Measurements from ENCODE around the gene PARP9.
A peak's percentile ranks its signal among the peaks of the same experiment; 100 is the strongest.
"Not testable (repeated sequence)": the region's sequence is repeated elsewhere in the genome, so short reads cannot be mapped to it uniquely, and the experiment has no call there.

Gene PARP9

DNA sequence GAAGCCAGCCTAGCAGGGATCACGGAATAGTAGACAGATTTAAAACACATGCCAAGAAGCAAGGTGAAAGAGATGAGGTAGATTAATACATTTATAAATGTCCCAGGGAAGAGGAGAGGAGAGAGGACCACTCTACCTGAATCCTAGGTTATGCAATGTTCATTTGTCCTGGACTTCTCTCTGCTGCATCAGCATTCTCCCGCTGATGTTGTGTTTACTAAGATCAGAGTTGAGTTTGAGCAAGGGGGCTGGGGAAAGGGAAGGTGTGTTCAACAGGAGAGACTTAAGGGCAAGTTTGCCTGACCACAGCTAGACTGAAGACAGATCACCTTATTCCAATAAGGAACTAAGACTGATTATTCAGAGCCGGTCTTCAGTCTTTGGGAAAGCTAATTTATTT, 48.2 kb downstream of the PARP9 start:
- Histone ChIP-seq H3K9me3 (ENCODE audit: insufficient read depth, low read depth, low read length) (no peaks in the 10 kb centered on the region), H3K4me3 (ENCODE audit: low read length) (no peak overlapping the region), H3K27me3 (ENCODE audit: insufficient read depth, low read length) (no peaks in the 10 kb centered on the region), H3K4me1 (ENCODE audit: insufficient read depth, low read length) (peaks cover 9% of the 10 kb centered on the region), H3K9ac (ENCODE audit: low read depth, low read length) (no peak overlapping the region), H3K27ac (ENCODE audit: low read length) (no peak overlapping the region), H3K36me3 (ENCODE audit: insufficient read depth, low read depth, low read length) (no peaks in the 10 kb centered on the region)

GRCh38 chr3:122515020-122515468, 49.1 kb downstream of the PARP9 start:
- H3K4me1 ChIP-seq (ENCODE audit: insufficient read depth, low read length), result peaks cover 13% of the 10 kb centered on the region
- no peak overlapping the region for H3K27ac ChIP-seq (ENCODE audit: low read length)

GRCh38 chr3:122514123-122515019, 49.7 kb downstream of the PARP9 start, which contains the start of gene KPNA1:
KPNA1 (minus strand) TSS chr3:122514939; CDS start chr3:122496565, 18,374 bp downstream.
- Histone ChIP-seq H3K4me1 (ENCODE audit: insufficient read depth, low read length) (peaks cover 18% of the 10 kb centered on the region), H3K9me3 (ENCODE audit: insufficient read depth, low read depth, low read length) (no peaks in the 10 kb centered on the region), H3K4me3 (ENCODE audit: low read length) (peak within 1 kb of the TSS; percentile 81), H3K9ac (ENCODE audit: low read depth, low read length) (peak within 1 kb of the TSS; percentile 89; the same call in 1 of the 2 replicates), H3K27ac (ENCODE audit: low read length) (peak within 1 kb of the TSS; percentile 63), H3K27me3 (ENCODE audit: insufficient read depth, low read length) (no peaks in the 10 kb centered on the region), H3K36me3 (ENCODE audit: insufficient read depth, low read depth, low read length) (no peaks in the 10 kb centered on the region)

More at GRCh38 chr3:122515020-122515468, 49.1 kb downstream of the PARP9 start:
- peak overlapping the region; percentile 81 for H3K4me3 ChIP-seq (ENCODE audit: low read length)
- H3K27me3 ChIP-seq (ENCODE audit: insufficient read depth, low read length), result no peaks in the 10 kb centered on the region
- H3K9ac ChIP-seq (ENCODE audit: low read depth, low read length), result no peak overlapping the region
- H3K36me3 ChIP-seq (ENCODE audit: insufficient read depth, low read depth, low read length), result no peaks in the 10 kb centered on the region
- H3K9me3 ChIP-seq (ENCODE audit: insufficient read depth, low read depth, low read length), result no peaks in the 10 kb centered on the region

DNA sequence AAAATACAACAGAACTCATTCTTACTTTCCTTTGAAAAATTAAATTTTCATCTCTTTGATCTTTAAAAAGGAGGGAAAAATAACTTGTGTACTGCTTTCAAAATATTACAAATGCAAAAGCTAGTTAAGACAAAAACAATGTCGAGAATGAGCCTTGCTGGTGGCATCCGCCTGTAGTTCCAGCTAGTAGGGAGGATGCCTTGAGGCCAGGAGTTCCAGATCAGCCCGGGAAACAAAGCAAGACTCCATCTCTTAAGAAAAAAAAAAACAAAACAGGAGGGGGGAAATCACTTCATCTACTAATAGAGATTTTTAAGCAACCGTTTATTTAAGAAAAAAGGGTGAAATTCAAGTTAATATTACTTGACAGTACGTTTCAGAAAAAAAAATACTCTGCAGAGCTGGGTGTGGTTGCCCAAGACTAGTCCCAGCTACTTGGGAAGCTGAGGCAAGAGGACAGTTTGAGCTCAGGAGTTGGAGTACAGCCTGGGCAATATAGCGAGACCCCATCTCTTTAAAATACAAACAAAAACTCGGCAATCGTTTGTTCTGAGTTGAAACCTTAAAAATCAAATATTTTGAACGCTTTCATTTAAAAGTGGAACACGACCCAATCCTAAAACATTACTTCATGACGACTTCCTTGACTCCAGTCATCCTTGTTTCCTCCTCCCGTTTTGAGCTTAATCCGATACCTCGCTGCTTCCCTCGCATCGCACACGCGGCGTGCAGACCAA, 50.5 kb downstream of the PARP9 start:
- no peak overlapping the region for H3K27ac ChIP-seq (ENCODE audit: low read length)
- no peaks in the 10 kb centered on the region for H3K9me3 ChIP-seq (ENCODE audit: insufficient read depth, low read depth, low read length)
- peak overlapping the region; percentile 68; the same call in 1 of the 2 replicates for H3K9ac ChIP-seq (ENCODE audit: low read depth, low read length)
- H3K4me3 ChIP-seq (ENCODE audit: low read length), result peak overlapping the region; percentile 81
- no peaks in the 10 kb centered on the region for H3K36me3 ChIP-seq (ENCODE audit: insufficient read depth, low read depth, low read length)
- H3K4me1 ChIP-seq (ENCODE audit: insufficient read depth, low read length), result peaks cover 19% of the 10 kb centered on the region
- H3K27me3 ChIP-seq (ENCODE audit: insufficient read depth, low read length), result no peaks in the 10 kb centered on the region

DNA sequence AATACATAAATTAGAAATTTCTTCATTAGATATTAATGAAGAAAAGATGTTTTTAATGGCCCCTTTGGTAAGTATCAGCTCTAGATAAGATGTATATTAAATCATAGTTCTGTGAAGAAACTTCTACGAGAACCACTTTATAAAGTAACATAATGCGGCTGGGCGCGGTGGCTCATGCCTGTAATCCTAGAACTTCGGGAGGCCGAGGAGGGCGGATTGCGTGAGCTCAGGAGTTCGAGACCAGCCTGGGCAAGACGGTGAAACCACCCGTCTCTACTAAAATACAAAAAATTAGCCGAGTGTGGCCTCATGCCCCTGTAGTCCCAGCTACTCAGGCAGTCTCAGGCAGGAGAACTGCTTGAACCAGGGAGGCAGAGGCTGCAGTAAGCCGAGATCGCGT, 51.8 kb downstream of the PARP9 start:
- no peaks in the 10 kb centered on the region for H3K36me3 ChIP-seq (ENCODE audit: insufficient read depth, low read depth, low read length)
- no peaks in the 10 kb centered on the region for H3K9me3 ChIP-seq (ENCODE audit: insufficient read depth, low read depth, low read length)
- no peak overlapping the region for H3K27ac ChIP-seq (ENCODE audit: low read length)
- no peak overlapping the region; the same call in 1 of the 2 replicates for H3K4me3 ChIP-seq (ENCODE audit: low read length)
- H3K27me3 ChIP-seq (ENCODE audit: insufficient read depth, low read length), result no peaks in the 10 kb centered on the region
- no peak overlapping the region for H3K9ac ChIP-seq (ENCODE audit: low read depth, low read length)
- H3K4me1 ChIP-seq (ENCODE audit: insufficient read depth, low read length), result peaks cover 24% of the 10 kb centered on the region

GRCh38 chr3:122510878-122511535, 53.1 kb downstream of the PARP9 start:
- Histone ChIP-seq H3K9me3 (ENCODE audit: insufficient read depth, low read depth, low read length) (no peaks in the 10 kb centered on the region), H3K4me1 (ENCODE audit: insufficient read depth, low read length) (peaks cover 24% of the 10 kb centered on the region), H3K27me3 (ENCODE audit: insufficient read depth, low read length) (no peaks in the 10 kb centered on the region), H3K36me3 (ENCODE audit: insufficient read depth, low read depth, low read length) (no peaks in the 10 kb centered on the region), H3K27ac (ENCODE audit: low read length) (no peak overlapping the region), H3K9ac (ENCODE audit: low read depth, low read length) (no peak overlapping the region), H3K4me3 (ENCODE audit: low read length) (no peak overlapping the region)

GRCh38 chr3:122508944-122509343, 55.2 kb downstream of the PARP9 start:
- not testable (repeated sequence) for H3K27ac ChIP-seq (ENCODE audit: low read length); H3K4me3 ChIP-seq (ENCODE audit: low read length); H3K27me3 ChIP-seq (ENCODE audit: insufficient read depth, low read length); H3K9ac ChIP-seq (ENCODE audit: low read depth, low read length); H3K9me3 ChIP-seq (ENCODE audit: insufficient read depth, low read depth, low read length); H3K36me3 ChIP-seq (ENCODE audit: insufficient read depth, low read depth, low read length)
- H3K4me1 ChIP-seq (ENCODE audit: insufficient read depth, low read length), result peaks cover 24% of the 10 kb centered on the region

DNA sequence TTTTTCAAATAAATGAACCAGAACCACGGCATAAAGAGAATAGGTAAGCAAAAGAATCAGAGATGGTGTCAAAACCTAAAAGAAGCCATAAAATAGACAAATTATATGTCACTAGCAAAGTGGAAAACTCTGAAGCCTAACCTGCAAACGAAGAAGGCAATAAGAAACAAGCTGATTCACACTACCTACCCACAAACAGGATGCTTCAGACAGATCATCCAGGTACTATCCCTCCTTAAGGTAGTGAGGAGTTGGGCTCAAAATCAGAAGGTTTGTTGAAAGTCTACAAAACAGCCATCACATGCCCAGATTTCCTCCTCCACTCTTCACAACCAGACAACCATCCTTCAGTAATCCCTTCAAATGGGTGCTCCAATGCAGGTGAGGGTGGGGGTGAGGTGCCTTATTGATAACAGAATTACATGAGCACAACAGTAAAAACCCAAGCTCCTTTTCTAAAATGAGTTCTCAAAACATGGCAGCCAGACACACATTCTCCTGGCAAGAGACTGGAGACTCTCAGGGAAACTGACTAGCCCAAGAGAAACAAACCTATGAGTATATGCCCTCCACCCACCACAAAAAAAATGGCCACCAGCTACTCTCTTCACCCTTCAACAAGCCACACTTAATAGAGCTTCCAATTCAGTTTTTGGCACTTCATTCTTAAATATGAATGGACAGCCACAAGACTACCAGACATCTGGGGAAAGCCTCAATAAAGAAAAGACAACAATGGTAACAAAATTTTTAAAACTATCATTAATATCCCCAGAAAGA, 55.8 kb downstream of the PARP9 start:
- no peaks in the 10 kb centered on the region for H3K36me3 ChIP-seq (ENCODE audit: insufficient read depth, low read depth, low read length)
- no peak overlapping the region for H3K27ac ChIP-seq (ENCODE audit: low read length)
- no peak overlapping the region for H3K4me3 ChIP-seq (ENCODE audit: low read length)
- H3K27me3 ChIP-seq (ENCODE audit: insufficient read depth, low read length), result no peaks in the 10 kb centered on the region
- H3K4me1 ChIP-seq (ENCODE audit: insufficient read depth, low read length), result peaks cover 20% of the 10 kb centered on the region
- H3K9me3 ChIP-seq (ENCODE audit: insufficient read depth, low read depth, low read length), result no peaks in the 10 kb centered on the region
- no peak overlapping the region for H3K9ac ChIP-seq (ENCODE audit: low read depth, low read length)

DNA sequence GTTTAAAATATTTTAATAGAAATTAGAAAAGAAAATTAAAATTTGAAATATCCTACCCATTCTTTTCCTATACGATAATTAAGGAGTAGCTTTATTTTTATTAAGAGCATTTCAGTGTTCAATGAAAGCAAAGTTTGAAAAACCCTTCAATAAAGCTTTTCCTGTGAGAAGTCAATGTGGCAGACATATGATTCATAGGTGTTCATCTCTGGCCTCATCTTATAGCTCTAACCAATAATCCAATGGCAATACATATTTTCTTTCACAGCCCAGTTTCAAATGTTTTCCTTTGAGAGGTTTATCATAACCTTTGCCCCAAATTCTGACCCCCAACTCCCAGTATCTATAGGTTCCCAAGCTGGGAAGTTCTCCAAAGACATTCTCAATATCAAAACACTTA, 57.6 kb downstream of the PARP9 start:
- Histone ChIP-seq H3K27me3 (ENCODE audit: insufficient read depth, low read length) (no peaks in the 10 kb centered on the region), H3K9ac (ENCODE audit: low read depth, low read length) (no peak overlapping the region), H3K36me3 (ENCODE audit: insufficient read depth, low read depth, low read length) (no peaks in the 10 kb centered on the region), H3K4me1 (ENCODE audit: insufficient read depth, low read length) (peaks cover 22% of the 10 kb centered on the region), H3K27ac (ENCODE audit: low read length) (no peak overlapping the region), H3K4me3 (ENCODE audit: low read length) (no peak overlapping the region), H3K9me3 (ENCODE audit: insufficient read depth, low read depth, low read length) (no peaks in the 10 kb centered on the region)

DNA sequence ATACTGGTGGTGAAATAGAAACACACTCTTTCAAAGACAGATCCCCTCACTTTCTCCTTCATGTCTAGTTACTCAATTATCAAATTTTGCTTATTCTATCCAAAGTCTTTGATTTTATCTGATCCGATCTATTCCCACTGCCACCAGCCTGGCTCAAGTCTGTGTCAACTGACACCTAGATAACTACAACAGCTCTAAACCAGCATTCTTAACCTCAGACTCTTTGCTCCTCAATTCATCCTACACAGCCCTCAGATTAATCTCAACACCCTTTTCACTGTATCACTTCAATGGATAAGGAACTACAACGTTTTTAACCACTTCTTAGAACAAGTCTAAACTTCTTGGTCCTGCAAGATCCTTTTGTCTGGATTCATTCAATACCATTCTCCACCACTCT, 58.4 kb downstream of the PARP9 start:
- H3K4me1 ChIP-seq (ENCODE audit: insufficient read depth, low read length), result peaks cover 22% of the 10 kb centered on the region

GRCh38 chr3:122502941-122503340, 61.2 kb downstream of the PARP9 start:
- Histone ChIP-seq H3K4me1 (ENCODE audit: insufficient read depth, low read length) (peaks cover 20% of the 10 kb centered on the region), H3K4me3 (ENCODE audit: low read length) (no peak overlapping the region), H3K9me3 (ENCODE audit: insufficient read depth, low read depth, low read length) (no peaks in the 10 kb centered on the region), H3K36me3 (ENCODE audit: insufficient read depth, low read depth, low read length) (no peaks in the 10 kb centered on the region), H3K27me3 (ENCODE audit: insufficient read depth, low read length) (no peaks in the 10 kb centered on the region), H3K27ac (ENCODE audit: low read length) (no peak overlapping the region), H3K9ac (ENCODE audit: low read depth, low read length) (no peak overlapping the region)

More for the DNA sequence above, 58.4 kb downstream of the PARP9 start:
- Histone ChIP-seq H3K4me3 (ENCODE audit: low read length) (no peak overlapping the region), H3K27ac (ENCODE audit: low read length) (no peak overlapping the region), H3K9me3 (ENCODE audit: insufficient read depth, low read depth, low read length) (no peaks in the 10 kb centered on the region), H3K27me3 (ENCODE audit: insufficient read depth, low read length) (no peaks in the 10 kb centered on the region), H3K9ac (ENCODE audit: low read depth, low read length) (no peak overlapping the region), H3K36me3 (ENCODE audit: insufficient read depth, low read depth, low read length) (no peaks in the 10 kb centered on the region)
